IPS-18c (cell line): ENCODE data around the gene NDUFB4.

Source experiments
- H3K4me3 ChIP-seq: 2 replicates; pipeline ENCODE4 v1.7.0; 2013; ENCODE audit warnings: low read depth, mild to moderate bottlenecking, low read length, moderate library complexity; ENCODE audit not compliant: insufficient read depth
- H3K9me3 ChIP-seq: one replicate; pipeline ENCODE4 v1.6.1; 2013; ENCODE audit warnings: mild to moderate bottlenecking, low read length, moderate library complexity; ENCODE audit not compliant: control insufficient read depth, insufficient read depth

NDUFB4 gene

GRCh38 chr3:120596116-120596852 is at the start of gene NDUFB4:
Gene NDUFB4, plus strand, starts transcription at chr3:120596336. Its CDS starts 24 bp downstream, at chr3:120596360.
- H3K4me3 ChIP-seq: peak within 1 kb of the TSS; percentile 93
- H3K9me3 ChIP-seq: no peaks in the 10 kb centered on the region

GRCh38 chr3:120550546-120550945 is 45.6 kb upstream of the NDUFB4 start:
- H3K4me3 ChIP-seq: no peak overlapping the region
- H3K9me3 ChIP-seq: no peaks in the 10 kb centered on the region

- Histone ChIP-seq H3K9me3 (no peaks in the 10 kb centered on the region), H3K4me3 (no peak overlapping the region)
These were observed 43.7 kb upstream of the NDUFB4 start for GRCh38 chr3:120552184-120553172.

- H3K4me3 ChIP-seq: no peak overlapping the region
- H3K9me3 ChIP-seq: no peaks in the 10 kb centered on the region
These were observed 41.1 kb upstream of the NDUFB4 start for GRCh38 chr3:120554812-120555606.

GRCh38 chr3:120555657-120556509 is 40.3 kb upstream of the NDUFB4 start:
- Histone ChIP-seq H3K4me3 (no peak overlapping the region), H3K9me3 (no peaks in the 10 kb centered on the region)

- H3K4me3 ChIP-seq: no peak overlapping the region
These were observed 39.0 kb upstream of the NDUFB4 start for GRCh38 chr3:120557115-120557514.

GRCh38 chr3:120558771-120559241 is 37.3 kb upstream of the NDUFB4 start:
- no peaks in the 10 kb centered on the region for H3K9me3 ChIP-seq
- peak overlapping the region; percentile 59 for H3K4me3 ChIP-seq

More at GRCh38 chr3:120557115-120557514, 39.0 kb upstream of the NDUFB4 start:
- H3K9me3 ChIP-seq: no peaks in the 10 kb centered on the region

- Histone ChIP-seq H3K4me3 (peak overlapping the region; percentile 59), H3K9me3 (no peaks in the 10 kb centered on the region)
These were observed 36.7 kb upstream of the NDUFB4 start for GRCh38 chr3:120559242-120560061.

GRCh38 chr3:120560304-120561250 is 35.6 kb upstream of the NDUFB4 start:
- Histone ChIP-seq H3K4me3 (peak overlapping the region; percentile 0), H3K9me3 (no peaks in the 10 kb centered on the region)

- H3K4me3 ChIP-seq: no peak overlapping the region
- no peaks in the 10 kb centered on the region for H3K9me3 ChIP-seq
These were observed 34.7 kb upstream of the NDUFB4 start for GRCh38 chr3:120561251-120562045.

- Histone ChIP-seq H3K4me3 (no peak overlapping the region), H3K9me3 (no peaks in the 10 kb centered on the region)
These were observed 32.6 kb upstream of the NDUFB4 start for GRCh38 chr3:120563356-120564022.

- Histone ChIP-seq H3K9me3 (no peaks in the 10 kb centered on the region), H3K4me3 (no peak overlapping the region)
These were observed 29.7 kb upstream of the NDUFB4 start for GRCh38 chr3:120566243-120566975.
